Measurements from ENCODE around the gene PARP14.

GRCh38 chr3:122742234-122742633 is 61.6 kb downstream of the PARP14 start:
- TF ChIP-seq CTCF (IDR thresholded peaks at IDR 0.05): no peak
- TF ChIP-seq POLR2AphosphoS5 (IDR thresholded peaks at IDR 0.05): no peak
- no peak for TF ChIP-seq POLR2A (IDR thresholded peaks at IDR 0.05)

Data from breast epithelium (tissue), 3 donors.